Activated naive CD4-positive, alpha-beta T cell treated with anti-CD3 and anti-CD28 coated beads, Interleukin-2, amount 50 U/mL, for 72 hours (primary cell): ENCODE measurements around the gene RNF208. TPM values are rescaled to one million over a fixed set of nuclear protein-coding genes. Genes with fewer than 3 reads are reported as not detected.

Experiments
- ATAC-seq, 2 donors: fragments of 150-1000 bp; cut with Tn5 transposase; 2 replicates each; pipeline ENCODE4 v1.10.0; 2021; ENCODE audit warnings: mild to moderate bottlenecking in 2 of 2, moderate library complexity in 2 of 2
- DNase-seq, 2 donors: peaks; one replicate each; pipeline ENCODE4 v3.0.0; 2021 to 2022; ENCODE audit warnings: low spot score in 2 of 2
- H3K27ac Mint-ChIP-seq, 2 donors: one replicate each; pipeline ENCODE4 v1.8.0; 2022; ENCODE audit warnings: mild to moderate bottlenecking in 2 of 2, mixed read lengths in 2 of 2
- H3K36me3 Mint-ChIP-seq, 2 donors: one replicate each; pipeline ENCODE4 v1.8.0; 2022; ENCODE audit warnings: mixed read lengths in 2 of 2
- H3K9me3 Mint-ChIP-seq, 2 donors: one replicate each; pipeline ENCODE4 v1.8.0; 2022; ENCODE audit warnings: mixed read lengths in 2 of 2
- total RNA-seq, 2 donors: library from RNA; stranded (reverse); gene quantifications; one replicate each; pipeline ENCODE4 v1.2.3, GENCODE V29; 2022

Gene RNF208
- total RNA-seq, 2 donors from 2014 or later: 3.1 to 9.4 TPM

- Mint-ChIP-seq H3K27ac (peak within 1 kb of the TSS; percentile 55 to 57), H3K9me3 (no peaks in the 10 kb centered on the region), H3K36me3 (no peaks in the 10 kb centered on the region)
- no peak for DNase-seq
- no peak for ATAC-seq
These were observed 3.0 kb upstream of the RNF208 start, which contains the start of gene CYSRT1 for GRCh38 chr9:137224830-137225694. TSS of gene CYSRT1 (plus strand) at chr9:137225174. CDS start at chr9:137225622, 448 bp downstream.

GRCh38 chr9:137223078-137223970, 1.3 kb upstream of the RNF208 start:
- no peaks in the 10 kb centered on the region for H3K9me3 Mint-ChIP-seq

GRCh38 chr9:137221506-137222111, 431 bp downstream of the RNF208 start:
- Mint-ChIP-seq H3K36me3 (no peaks in the 10 kb centered on the region), H3K9me3 (no peaks in the 10 kb centered on the region), H3K27ac (no peak overlapping the region)
- ATAC-seq: no peak
- no peak for DNase-seq

More at GRCh38 chr9:137223078-137223970, 1.3 kb upstream of the RNF208 start:
- DNase-seq (peak; percentile 98), ATAC-seq (peak; percentile 84 to 89)
- peak overlapping the region; percentile 36 to 57 for H3K27ac Mint-ChIP-seq
- no peaks in the 10 kb centered on the region for H3K36me3 Mint-ChIP-seq

- ATAC-seq (no peak), DNase-seq (no peak)
- Mint-ChIP-seq H3K9me3 (no peaks in the 10 kb centered on the region), H3K36me3 (no peaks in the 10 kb centered on the region), H3K27ac (no peak overlapping the region)
These were observed 940 bp downstream of the RNF208 start for GRCh38 chr9:137221095-137221505.

- Mint-ChIP-seq H3K27ac (no peak overlapping the region), H3K9me3 (no peaks in the 10 kb centered on the region), H3K36me3 (no peaks in the 10 kb centered on the region)
- ATAC-seq (no peak), DNase-seq (no peak)
These were observed 1.5 kb downstream of the RNF208 start for GRCh38 chr9:137220317-137221094.

GRCh38 chr9:137219757-137220316, 2.2 kb downstream of the RNF208 start:
- ATAC-seq (no peak), DNase-seq (no peak)
- Mint-ChIP-seq H3K27ac (peak overlapping the region in 1 of 2 donors; percentile 56), H3K9me3 (no peaks in the 10 kb centered on the region), H3K36me3 (no peaks in the 10 kb centered on the region)

GRCh38 chr9:137218754-137219271, 3.2 kb downstream of the RNF208 start:
- ATAC-seq (no peak), DNase-seq (no peak)
- Mint-ChIP-seq H3K9me3 (no peaks in the 10 kb centered on the region), H3K36me3 (no peaks in the 10 kb centered on the region), H3K27ac (no peak overlapping the region)

GRCh38 chr9:137218212-137218753, 3.8 kb downstream of the RNF208 start:
- no peaks in the 10 kb centered on the region for H3K36me3 Mint-ChIP-seq
- ATAC-seq: no peak

GRCh38 chr9:137217276-137218211, 4.5 kb downstream of the RNF208 start:
- no peak for DNase-seq

More at GRCh38 chr9:137218212-137218753, 3.8 kb downstream of the RNF208 start:
- no peaks in the 10 kb centered on the region for H3K9me3 Mint-ChIP-seq
- H3K27ac Mint-ChIP-seq: no peak overlapping the region
- DNase-seq: no peak

GRCh38 chr9:137216188-137216965, 5.7 kb downstream of the RNF208 start:
- no peak overlapping the region for H3K27ac Mint-ChIP-seq
- DNase-seq: no peak
- no peaks in the 10 kb centered on the region for H3K36me3 Mint-ChIP-seq
- no peaks in the 10 kb centered on the region for H3K9me3 Mint-ChIP-seq
- no peak for ATAC-seq

More at GRCh38 chr9:137217276-137218211, 4.5 kb downstream of the RNF208 start:
- no peak for ATAC-seq
- Mint-ChIP-seq H3K36me3 (no peaks in the 10 kb centered on the region), H3K9me3 (no peaks in the 10 kb centered on the region), H3K27ac (no peak overlapping the region)

GRCh38 chr9:137215196-137215986, 6.6 kb downstream of the RNF208 start:
- DNase-seq (no peak), ATAC-seq (no peak)
- no peaks in the 10 kb centered on the region for H3K36me3 Mint-ChIP-seq
- H3K27ac Mint-ChIP-seq: peak overlapping the region in 1 of 2 donors; percentile 36
- no peaks in the 10 kb centered on the region for H3K9me3 Mint-ChIP-seq

GRCh38 chr9:137214620-137215019, 7.4 kb downstream of the RNF208 start:
- Mint-ChIP-seq H3K9me3 (no peaks in the 10 kb centered on the region), H3K27ac (no peak overlapping the region), H3K36me3 (no peaks in the 10 kb centered on the region)
- ATAC-seq (no peak), DNase-seq (no peak)
